GM19438 (cell line): ENCODE results near the gene SPTBN1.

Experiments used
- ATAC-seq: cut with Tn5 transposase; IDR thresholded peaks from one replicate; pipeline ENCODE4 v1.9.1; 2021; ENCODE audit warnings: low read depth; ENCODE audit not compliant: unreplicated experiment

The SPTBN1 gene

DNA sequence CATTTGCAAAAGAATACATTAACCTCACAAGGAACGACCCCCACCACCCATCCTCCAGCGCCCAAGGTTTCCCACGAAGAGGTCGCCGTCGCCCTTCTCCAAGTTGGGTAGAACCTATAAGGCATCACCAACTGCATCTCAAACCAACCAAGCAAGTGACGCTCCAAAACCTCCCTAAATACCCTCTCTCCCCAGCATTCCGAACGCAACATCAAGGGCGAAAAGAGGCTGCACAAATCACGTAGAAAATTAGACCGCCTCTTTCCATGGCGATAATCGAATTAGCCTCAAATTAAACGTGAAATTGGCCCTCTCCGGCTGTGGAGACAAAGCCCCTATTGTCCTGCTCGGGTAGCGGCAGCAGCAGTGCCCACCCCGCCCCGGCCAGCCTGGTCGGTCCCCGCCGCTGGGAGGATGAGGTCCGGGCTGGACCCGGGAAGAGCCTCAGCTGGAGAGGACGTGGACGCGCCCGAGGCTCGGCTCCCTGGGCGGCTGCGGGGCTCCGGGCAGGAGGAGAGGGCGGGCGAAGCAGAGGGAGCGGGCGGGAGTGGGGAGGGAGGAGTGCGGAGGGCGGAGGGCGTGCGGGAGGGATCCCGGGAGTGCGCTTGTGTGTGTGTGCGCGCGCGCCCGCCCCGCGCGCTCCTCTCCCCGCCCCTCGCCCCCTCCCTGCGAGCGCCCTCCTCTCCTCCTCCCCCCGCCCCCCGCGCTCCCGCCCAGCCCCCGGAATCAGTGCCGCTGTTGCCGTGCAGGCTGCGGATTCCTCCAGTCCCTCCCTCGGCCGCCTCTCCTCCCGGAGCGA, at the start of gene SPTBN1:
SPTBN1 (plus strand) TSS at position 765 of the 799 bp plus-strand sequence. CDS start 70,092 bp downstream, outside the sequence.
- ATAC-seq = peak; percentile 47

DNA sequence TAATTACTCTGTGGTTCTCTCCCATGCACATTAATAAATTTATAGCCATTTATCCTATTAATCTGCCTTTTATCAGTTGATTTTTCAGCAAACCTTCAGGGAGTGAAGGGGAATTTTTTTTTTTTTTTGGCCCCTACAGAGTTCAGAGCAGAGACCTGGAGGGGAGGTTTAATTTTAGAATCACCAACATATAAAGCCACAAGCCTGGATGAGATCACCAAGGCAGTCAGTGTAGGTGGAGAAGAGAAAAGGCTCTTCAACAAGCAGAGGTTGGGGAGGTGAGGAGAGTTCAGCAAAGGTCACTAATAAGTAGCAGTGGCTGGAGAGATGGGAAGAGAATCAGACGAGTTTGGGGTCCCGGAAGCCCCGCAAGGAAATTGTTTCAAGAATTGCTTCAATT, 48.4 kb upstream of the SPTBN1 start:
- ATAC-seq = no peak

DNA sequence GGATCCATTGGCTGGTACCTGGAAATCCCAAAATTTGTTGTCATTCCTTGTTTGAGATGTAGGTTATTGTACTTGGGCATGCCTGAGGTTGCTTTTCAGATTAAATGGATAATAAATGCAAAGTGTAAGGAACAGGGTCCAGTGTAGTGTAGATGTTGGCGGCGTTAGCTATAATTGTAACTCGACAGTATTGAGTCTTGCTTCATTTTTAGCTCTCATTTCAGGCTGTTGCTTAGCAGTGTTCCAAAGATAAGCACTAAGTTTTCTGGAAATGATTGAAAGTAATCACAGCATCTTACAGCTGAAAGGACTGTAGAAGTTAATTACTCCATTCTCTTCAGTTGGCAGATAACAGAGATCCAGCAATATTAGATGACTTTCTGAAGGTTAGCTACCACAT, 47.8 kb upstream of the SPTBN1 start:
- no peak for ATAC-seq

DNA sequence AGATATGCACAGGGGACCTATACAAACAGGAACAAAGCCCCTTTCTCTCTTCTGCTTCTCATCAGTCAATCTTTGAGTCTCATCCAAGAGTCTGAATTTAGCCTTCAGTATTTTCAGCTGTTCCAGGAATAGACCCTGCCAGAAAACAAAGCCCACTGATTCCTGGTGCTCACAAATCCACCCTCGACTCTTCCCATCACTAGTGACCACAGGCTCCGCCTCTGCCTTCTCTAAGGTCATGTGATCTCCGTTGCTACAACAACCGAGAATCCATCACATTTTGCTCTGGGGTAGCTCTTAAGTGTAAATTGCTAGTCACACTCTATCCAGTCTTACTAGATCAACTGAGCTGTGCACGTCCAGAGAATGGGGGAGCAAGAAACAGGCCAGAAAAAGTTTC, 46.4 kb upstream of the SPTBN1 start:
- no peak for ATAC-seq

DNA sequence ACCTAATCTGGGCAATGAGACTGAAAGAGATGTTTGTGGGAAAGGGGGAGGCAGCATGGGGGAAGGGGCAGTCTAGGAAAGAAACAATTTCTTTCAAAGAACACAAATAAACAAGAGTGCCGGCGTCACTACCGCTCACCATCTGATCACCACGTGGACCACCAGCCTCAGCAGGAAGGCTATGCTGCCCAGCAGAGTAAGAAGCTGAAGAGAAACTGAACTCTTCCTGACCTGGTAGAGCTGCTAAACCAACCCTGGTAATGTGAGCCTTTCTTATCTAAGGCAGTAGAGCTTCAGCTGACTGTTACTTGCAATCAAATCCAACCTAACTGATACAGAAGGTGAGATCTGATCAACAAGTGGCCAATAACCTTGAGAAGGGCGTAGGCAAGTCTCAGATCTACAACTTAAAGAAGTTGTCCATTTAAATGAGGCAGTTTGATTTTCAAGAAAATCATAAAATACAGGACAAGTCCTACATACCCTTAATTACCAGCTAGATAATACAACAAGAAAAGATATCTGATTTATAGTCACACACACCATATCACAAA, 44.2 kb upstream of the SPTBN1 start:
- ATAC-seq = no peak

DNA sequence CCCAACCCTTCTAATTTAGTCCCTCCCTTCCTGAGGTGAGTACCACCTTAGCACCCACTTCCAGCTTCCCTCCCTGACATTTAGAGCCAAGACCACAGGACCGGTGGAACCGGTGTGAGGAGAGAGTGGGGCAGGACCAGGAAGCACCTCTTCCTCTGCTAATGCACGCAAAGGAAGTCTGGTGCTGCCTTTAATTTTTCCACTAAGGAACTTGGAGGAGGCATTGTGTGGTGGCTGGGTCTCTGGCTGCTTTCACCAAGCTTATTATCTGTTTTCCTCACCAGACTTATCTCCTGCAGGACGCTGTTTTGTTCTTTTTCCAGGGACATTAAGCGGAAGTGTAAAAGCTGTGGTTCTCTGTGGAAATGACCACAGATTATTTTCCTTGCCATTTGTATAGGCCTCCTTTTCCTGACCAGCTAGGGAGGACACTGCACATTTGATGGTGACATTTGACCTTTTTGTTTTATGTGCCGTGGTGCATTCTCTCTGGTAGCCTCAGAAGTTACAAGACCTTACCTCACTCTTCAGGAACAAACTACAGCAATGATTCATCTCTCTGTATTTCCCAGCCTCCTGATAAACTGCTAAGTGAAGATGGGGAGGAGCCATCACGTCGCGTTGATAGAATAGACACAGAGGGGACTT, 39.8 kb upstream of the SPTBN1 start:
- no peak for ATAC-seq

DNA sequence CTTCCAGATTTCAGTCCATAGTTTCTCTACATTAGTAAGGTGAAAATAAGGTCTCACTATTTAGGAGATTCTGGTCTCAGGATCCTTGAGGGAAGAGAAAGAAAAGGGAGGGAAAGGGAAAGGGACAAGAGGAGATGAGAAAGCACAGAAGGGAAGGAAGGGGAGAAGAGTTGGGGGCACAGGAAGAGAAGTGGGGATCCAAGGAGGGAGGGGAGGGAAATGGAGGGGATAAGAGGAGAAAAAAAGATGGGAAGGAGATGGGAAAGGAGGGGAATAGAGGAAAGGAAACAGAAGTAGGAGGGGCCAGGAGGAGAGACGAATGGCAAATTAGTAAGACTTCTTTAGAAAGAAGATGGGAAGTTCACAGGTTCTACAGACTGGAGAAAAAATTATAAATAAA, 39.2 kb upstream of the SPTBN1 start:
- no peak for ATAC-seq

DNA sequence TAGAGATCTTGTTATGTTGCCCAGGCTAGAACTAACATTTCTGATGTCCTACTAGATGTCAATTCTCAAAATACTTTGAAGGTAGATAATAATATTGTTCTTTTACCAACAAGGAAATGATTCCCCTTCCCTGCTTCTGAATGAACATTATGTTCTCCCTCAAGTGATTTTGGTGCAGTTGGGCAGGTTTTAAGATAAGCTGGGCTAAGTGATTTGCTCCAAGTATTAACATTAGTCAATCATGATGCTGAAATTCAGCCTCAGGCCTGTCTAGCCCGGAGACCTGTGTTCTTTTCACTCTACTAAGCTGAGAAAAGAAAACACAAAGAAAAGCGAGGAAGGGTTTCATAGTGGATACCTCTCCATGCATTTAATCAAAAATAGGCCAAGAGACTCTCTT, 38.5 kb upstream of the SPTBN1 start:
- ATAC-seq = no peak

DNA sequence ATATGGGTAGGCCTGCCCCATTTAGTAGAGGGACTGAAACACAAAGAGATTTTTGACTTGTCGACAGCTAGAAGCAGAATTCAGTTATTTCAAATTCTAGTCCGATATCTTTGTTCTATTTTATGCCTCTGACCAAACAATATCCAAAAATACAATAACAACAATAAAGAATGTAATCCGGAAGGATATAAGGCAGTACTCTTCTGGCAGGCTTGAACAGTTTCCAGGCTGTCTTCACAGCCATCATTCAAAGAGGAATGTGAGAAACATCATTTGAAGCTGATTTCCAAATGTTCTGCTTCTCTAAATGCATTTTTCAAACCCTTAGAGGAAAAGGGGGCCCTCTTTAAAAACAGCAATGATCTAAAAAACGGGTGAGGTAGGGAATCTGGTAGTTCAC, 36.7 kb upstream of the SPTBN1 start:
- no peak for ATAC-seq

DNA sequence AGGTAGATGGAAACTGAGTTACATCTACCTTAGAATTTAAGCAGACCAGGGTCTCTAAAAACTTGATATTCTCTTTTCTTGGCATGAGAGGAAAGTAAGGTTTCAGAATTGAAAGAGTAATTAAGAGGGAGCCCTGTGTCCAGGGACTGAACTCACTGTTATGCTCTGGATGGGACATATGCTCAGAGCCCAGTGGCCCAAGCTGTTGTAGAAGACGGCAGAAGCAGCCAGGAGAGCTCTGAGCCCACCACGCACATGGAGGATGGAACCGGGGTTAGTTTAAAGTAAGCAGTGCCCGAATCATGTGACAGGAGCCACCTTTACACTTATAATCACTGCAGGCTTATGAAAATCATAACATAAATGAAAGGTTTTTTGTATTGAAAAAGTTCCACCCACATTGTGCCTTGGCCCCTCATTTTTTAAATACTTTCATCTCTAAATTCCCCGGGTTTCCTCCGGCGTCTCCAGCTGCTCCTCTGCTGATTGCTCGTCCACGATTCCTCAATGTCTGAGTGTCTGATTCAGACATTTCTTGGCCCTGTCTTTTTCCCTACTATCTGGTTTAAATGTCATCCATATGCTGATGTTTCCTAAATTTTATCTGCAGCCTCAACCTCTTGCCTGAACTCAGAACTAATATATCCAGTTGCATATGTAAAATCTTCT, 36.1 kb upstream of the SPTBN1 start:
- ATAC-seq = no peak

DNA sequence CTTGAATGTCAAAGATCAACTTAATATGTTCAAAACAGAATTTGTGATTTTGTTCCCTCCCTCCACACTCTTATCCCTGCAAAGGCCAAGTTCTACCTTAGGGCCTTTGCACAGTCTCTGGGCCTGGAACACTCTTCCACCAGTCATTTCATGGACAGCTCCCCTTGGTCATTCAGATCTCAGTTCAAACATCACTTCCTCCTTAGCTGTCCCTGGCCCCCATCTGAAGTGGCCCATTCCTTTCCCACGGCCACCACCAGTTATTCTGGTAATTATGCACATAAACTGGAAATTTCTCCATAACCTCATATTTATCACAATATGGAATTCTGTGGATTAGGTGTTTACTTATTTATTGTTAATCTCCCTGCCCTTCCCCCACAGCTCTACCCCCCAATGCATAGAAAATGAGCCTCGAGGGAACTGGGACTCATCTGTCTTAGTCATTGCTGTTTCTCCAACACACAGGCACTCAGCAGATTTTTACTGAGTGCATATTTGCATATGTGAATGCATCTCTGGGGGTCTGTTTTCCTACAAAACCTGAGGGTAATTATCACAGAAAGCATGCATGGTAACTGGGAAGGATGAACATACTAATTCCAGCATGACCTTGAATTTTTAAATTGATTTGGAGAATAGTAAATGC, 35.5 kb upstream of the SPTBN1 start:
- ATAC-seq = no peak

DNA sequence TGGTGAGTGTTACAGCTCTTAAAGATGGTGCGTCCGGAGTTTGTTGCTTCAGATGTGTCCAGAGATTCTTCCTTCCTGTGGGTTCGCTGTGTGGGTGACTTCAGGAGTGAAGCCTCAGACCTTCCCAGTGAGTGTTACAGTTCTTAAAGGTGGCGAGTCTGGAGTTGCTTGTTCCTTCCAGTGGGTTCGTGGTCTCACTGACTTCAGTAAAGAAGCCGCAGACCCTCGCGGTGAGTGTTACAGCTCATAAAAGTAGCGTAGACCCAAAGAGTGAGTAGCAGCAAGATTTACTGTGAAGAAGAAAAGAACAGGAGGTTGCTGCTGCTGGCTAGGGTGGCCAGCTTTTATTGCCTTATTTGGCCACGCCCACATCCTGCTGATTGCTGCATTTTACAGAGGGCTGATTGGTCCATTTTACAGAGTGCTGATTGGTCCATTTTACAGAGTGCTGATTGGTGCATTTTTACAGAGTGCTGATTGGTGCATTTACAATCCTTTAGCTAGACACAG, 34.0 kb upstream of the SPTBN1 start:
- ATAC-seq = no peak

DNA sequence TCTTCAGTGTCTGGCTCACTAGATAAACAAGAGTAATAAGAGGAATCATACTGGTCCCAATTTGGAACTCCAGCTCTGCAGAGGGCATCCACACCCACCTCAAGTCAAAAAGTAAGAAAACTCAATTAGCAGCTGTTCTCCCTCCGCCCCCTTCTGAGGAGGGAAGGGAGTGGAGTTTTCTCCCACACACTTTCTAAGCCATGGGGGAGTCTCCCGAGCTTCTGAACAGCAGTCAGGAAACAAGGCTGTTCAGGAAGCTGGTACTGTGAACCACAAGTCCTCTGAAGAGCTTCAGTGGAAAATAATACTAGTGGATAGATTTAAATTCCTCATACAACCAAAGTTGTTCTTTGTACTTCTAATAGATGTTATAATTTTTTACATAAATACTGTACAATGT, 32.9 kb upstream of the SPTBN1 start:
- no peak for ATAC-seq

DNA sequence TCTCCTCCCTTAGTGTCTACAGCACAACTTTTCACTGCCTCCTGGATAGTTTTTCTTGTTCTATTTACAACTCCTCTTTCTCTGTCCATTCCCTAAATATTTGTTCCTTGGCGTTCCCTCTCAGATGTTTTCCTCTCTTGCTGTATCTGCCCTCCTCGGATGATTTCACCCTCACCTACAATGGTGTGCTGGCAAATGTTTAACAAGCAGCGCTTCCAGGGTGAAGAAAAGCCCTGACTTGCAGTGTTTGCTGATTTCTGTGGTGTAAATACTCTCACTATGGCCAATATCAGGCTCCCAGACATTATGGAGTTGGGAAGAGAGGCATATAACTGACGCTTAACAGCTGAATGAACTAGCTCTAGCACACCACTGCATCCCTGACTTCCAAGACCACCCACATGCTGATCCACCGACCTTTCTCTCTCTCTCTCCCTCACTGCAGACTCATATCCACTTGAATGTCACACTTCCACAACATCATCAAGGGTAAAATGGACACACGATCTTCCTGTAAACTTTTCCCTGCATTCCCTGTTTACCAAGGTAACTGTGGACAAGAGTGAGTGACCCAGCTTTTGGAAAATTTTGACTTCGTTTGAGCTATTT, 31.5 kb upstream of the SPTBN1 start:
- no peak for ATAC-seq

DNA sequence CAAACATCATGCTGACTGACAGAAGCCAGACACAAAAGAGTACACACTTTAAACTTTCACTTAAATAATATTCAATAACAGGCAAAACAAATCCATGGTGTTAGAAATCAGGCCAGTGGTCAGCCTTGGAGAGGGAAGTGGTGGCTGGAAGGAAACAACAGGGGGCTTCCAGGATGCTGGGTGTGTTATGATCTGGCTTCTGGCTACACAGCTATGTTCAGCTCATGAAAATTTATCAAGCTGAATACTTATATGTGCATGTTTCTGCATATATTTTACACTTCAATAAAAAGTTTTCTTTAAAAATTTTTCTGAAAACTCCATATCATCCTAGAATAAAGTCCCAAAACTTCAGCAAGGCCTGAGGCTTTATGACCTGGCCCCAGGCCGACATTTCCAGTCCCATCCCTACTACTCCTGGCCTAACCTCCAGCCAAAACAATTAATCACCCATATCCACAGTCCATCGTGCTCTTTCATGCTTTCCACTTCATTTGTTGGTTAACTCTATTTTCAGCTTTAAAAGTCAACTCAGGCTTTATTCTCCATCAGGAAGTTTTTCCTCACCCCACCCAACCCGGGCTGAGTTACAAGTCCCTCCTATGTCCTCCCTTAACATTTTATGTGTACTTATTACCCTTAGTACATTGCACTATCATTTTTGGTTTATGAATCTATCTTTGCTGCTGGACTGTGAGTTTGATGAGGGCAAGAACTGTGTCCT, 27.9 kb upstream of the SPTBN1 start:
- no peak for ATAC-seq

DNA sequence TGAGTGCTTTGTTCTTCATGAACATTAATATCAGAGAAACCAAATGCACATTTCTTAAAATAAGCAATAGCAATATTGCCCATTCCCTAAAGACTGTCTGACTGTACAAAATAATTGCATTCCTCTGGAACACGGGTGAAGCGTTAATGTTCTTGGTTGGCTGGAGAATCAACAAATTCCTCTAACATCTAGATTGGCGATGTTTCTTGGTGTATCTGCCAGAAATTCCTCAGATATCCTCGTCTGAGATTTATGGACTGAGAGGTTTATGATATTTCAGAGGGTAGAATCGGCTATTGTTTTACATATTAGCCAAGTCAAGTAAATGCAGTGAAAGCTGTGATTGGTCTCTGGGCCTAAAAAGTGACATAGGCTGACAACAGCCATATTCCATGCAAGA, 27.1 kb upstream of the SPTBN1 start:
- no peak for ATAC-seq

DNA sequence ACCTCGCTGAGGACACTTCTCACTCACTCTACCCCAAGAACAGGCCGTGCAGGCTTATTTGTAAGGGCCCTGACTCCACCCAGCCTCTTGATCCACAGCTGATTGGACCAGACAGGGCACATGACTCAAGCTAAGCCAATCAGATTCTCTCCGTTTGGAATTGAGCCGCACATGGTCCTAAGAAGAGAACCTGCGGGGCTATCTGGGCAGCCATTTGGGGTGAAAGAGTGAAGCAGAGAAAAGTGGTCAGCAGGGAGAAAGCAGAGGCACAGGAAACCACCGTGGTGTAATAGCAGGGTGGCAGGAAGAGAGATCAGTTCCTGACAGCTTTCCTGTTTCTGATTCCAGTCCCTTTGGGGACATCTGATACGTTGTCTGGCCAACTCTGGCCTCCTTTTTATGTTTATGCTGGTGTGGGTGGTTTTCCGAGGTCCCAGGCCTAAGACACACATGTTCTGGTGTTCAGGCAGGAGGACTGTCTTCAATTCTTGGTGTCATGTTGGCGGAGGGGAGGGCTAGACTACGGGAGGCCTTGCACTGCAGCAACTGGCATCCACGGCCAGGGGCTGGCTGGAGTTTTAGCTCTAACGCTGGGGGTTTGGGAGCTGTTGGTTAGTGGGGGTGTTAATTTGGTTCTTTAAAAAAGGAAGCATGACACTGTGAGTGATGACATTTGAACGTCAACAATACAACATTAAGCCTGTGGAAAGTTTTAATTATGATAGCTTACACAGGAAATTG, 26.1 kb upstream of the SPTBN1 start:
- no peak for ATAC-seq

DNA sequence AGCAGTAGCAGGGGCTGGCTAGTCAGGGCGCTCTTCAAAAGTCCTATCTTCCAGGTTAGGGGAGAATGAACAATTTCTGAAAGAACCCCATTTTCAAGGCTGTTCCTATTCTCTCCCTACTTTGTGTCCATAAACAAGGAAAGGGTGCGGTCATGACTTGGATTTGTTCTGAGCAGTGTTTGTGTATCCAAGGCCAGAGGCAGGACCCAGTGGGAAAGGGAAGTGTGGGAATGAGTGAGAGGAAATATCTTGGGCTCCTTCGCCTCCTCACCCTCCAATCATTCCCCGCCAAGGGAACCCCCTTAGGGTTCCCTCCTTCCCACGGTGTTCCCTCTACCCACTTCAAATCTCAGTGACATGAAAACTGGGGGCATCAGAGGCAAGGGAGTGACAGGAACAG, 25.5 kb upstream of the SPTBN1 start:
- ATAC-seq = no peak
